ENCODE data around the gene FYCO1. TPM values are rescaled to one million over a fixed set of nuclear protein-coding genes. Genes with fewer than 3 reads are reported as not detected.

Gene FYCO1
- total and polyA plus RNA-seq, 2 of the 8 experiments (the other 6 are each of a cell fraction or from before 2014, with no cell fraction given), result 4.8 to 10.8 TPM

DNA sequence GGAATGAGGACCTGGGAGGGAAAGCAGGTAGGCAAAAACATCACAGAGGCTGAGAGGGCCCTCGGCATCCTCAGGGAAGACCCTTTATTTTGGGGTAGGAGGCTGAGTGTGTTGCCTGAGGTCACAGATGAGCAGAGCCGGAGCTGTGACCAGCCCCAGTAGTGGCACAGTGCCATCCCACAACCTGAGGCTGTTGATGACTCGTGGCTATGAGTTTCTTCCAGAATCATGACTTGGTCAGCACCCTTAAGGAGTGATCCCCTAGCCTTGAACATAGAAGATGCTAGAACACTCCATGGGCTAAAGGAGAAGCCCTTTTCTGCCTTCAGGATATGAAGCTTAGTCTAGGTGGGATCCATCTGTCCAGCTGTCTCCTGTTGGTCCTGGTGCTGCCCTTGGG lies 71.9 kb downstream of the FYCO1 start:
- H3K56ac ChIP-seq (replicated peaks; ENCODE audit: insufficient read length, low read depth, low read length), result no peak overlapping the region
- no peak overlapping the region for H2BK20ac ChIP-seq (ENCODE audit: low read length)
- H4K8ac ChIP-seq (ENCODE audit: extremely low read depth, insufficient read depth, low read length), result no peak overlapping the region
- no peak for DNase-seq (ENCODE audit: low read depth in 1 of 2, low spot score in 2 of 2)
- H4K5ac ChIP-seq (ENCODE audit: insufficient read length, low read depth, low read length), result no peak overlapping the region
- no peak overlapping the region for H2AK5ac ChIP-seq (ENCODE audit: low read depth, low read length)
- H3K79me2 ChIP-seq (ENCODE audit: control insufficient read depth in 1 of 2, insufficient read depth in 2 of 2, low read length in 2 of 2), result no peaks in the 10 kb centered on the region
- H3K4ac ChIP-seq (replicated peaks; ENCODE audit: insufficient read length, low read depth, low read length), result no peak overlapping the region
- H2BK5ac ChIP-seq (ENCODE audit: low read depth, low read length), result no peak overlapping the region
- no peak overlapping the region for H3K4me3 ChIP-seq (ENCODE audit: extremely low read depth in 1 of 4, insufficient read depth in 2 of 4, low read depth in 3 of 4, low read length in 4 of 4)
- no peak overlapping the region for H3K14ac ChIP-seq (ENCODE audit: insufficient read length)
- no peak overlapping the region for H3K27ac ChIP-seq (ENCODE audit: low read depth, low read length)
- H4K20me1 ChIP-seq (replicated peaks in 1 of 2; ENCODE audit: control insufficient read depth in 1 of 2, insufficient read depth in 2 of 2, low read length in 2 of 2), result peaks cover 0 to 2% of the 10 kb centered on the region in 2 experiments
- FAIRE-seq, result no peak
- H3K4me1 ChIP-seq (replicated peaks in 1 of 4; ENCODE audit: control insufficient read depth in 3 of 4, insufficient read depth in 4 of 4, low read length in 3 of 4), result no peaks in the 10 kb centered on the region
- H3K79me1 ChIP-seq (ENCODE audit: low read depth, low read length), result no peaks in the 10 kb centered on the region; the same call in 1 of the 2 replicates
- H2BK12ac ChIP-seq (ENCODE audit: low read depth, low read length), result no peak overlapping the region
- POLR2A ChIA-PET (ENCODE audit: partially characterized antibody), result interaction anchor here (0.7 kb wide), 1 partner anchor 120 kb away, joined by 3 read pairs; no protein-coding TSS in a partner anchor
- peaks cover 0 to 30% (median 11%) of the 10 kb centered on the region in 4 experiments; a peak in 7 of 8 replicates for H3K36me3 ChIP-seq (ENCODE audit: control insufficient read depth in 2 of 4, insufficient read depth in 4 of 4, low read length in 3 of 4)
- no peak overlapping the region for H3K4me2 ChIP-seq (ENCODE audit: insufficient read depth in 1 of 2, low read depth in 2 of 2, low read length in 2 of 2)
- WGBS, 2 experiments (ENCODE audit: extremely low coverage in 1 of 2, insufficient coverage in 1 of 2, insufficient read length in 1 of 2, insufficient replicate concordance in 2 of 2, low coverage in 1 of 2, low lambda C conversion rate in 2 of 2, missing lambda C conversion rate in 1 of 2), result 83% methylated on average over 3 of the region's 3 CpGs; no CpG with 5 or more reads in 1 of the 2 experiments
- no peaks in the 10 kb centered on the region for H3K9me3 ChIP-seq (ENCODE audit: insufficient read depth in 2 of 2, low read depth in 1 of 2, low read length in 1 of 2)
- H2BK15ac ChIP-seq (ENCODE audit: low read length), result no peak overlapping the region
- no peak overlapping the region for H3K9ac ChIP-seq (replicated peaks in 1 of 4; ENCODE audit: extremely low read depth in 1 of 4, low read depth in 3 of 4, low read length in 3 of 4)
- no peaks in the 10 kb centered on the region for H3K23me2 ChIP-seq (ENCODE audit: low read depth, low read length)
- H2BK120ac ChIP-seq (replicated peaks; ENCODE audit: low read depth, low read length), result no peak overlapping the region
- TF ChIP-seq RAD21 (IDR thresholded peaks at IDR 0.05 in 1 of 2, conservative IDR thresholded peaks at IDR 0.05 in 1 of 2; ENCODE audit: low read depth in 2 of 2, low read length in 2 of 2), result no peak
- TF ChIP-seq SP1 (IDR thresholded peaks at IDR 0.05; ENCODE audit: low read depth, low read length), result no peak
- no peak for TF ChIP-seq YY1 (IDR thresholded peaks at IDR 0.05; ENCODE audit: low read depth, low read length)
- no peak for TF ChIP-seq HDAC2 (IDR thresholded peaks at IDR 0.05; ENCODE audit: borderline replicate concordance in 1 of 2, low read depth in 2 of 2, low read length in 2 of 2)
- no peak overlapping the region for H4K91ac ChIP-seq (replicated peaks; ENCODE audit: insufficient read length, low read length)
- H3K18ac ChIP-seq (ENCODE audit: extremely low read depth, low read length), result no peak overlapping the region
- CTCF ChIA-PET (ENCODE audit: partially characterized antibody), result interaction anchor here (3.2 to 5.4 kb wide), 2 partner anchors 15 to 17 kb away, joined by 10 to 35 read pairs; no protein-coding TSS in a partner anchor
- no peak overlapping the region for H3K23ac ChIP-seq (ENCODE audit: insufficient read length)
- H3K27me3 ChIP-seq (replicated peaks in 1 of 4; ENCODE audit: control insufficient read depth in 3 of 4, extremely low read depth in 1 of 4, insufficient read depth in 3 of 4, low read length in 3 of 4), result no peaks in the 10 kb centered on the region
- no peak overlapping the region for H2AFZ ChIP-seq (ENCODE audit: low read length)
